ENCODE results near the gene CPNE2. TPM values are rescaled to one million over a fixed set of nuclear protein-coding genes. Genes with fewer than 3 reads are reported as not detected.

Gene CPNE2
- total RNA-seq, 1 experiment from 2014 or later, result 43.4 TPM

GRCh38 chr16:57166451-57166850 lies 74.1 kb downstream of the CPNE2 start:
- no peaks in the 10 kb centered on the region for H3K4me1 ChIP-seq (ENCODE audit: control insufficient read depth, insufficient read depth, low read length)
- no peaks in the 10 kb centered on the region for H3K27me3 ChIP-seq (ENCODE audit: control insufficient read depth, insufficient read depth, low read length)
- TF ChIP-seq, protein P1, sequence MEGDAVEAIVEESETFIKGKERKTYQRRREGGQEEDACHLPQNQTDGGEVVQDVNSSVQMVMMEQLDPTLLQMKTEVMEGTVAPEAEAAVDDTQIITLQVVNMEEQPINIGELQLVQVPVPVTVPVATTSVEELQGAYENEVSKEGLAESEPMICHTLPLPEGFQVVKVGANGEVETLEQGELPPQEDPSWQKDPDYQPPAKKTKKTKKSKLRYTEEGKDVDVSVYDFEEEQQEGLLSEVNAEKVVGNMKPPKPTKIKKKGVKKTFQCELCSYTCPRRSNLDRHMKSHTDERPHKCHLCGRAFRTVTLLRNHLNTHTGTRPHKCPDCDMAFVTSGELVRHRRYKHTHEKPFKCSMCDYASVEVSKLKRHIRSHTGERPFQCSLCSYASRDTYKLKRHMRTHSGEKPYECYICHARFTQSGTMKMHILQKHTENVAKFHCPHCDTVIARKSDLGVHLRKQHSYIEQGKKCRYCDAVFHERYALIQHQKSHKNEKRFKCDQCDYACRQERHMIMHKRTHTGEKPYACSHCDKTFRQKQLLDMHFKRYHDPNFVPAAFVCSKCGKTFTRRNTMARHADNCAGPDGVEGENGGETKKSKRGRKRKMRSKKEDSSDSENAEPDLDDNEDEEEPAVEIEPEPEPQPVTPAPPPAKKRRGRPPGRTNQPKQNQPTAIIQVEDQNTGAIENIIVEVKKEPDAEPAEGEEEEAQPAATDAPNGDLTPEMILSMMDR (IDR thresholded peaks at IDR 0.05), result no peak
- TF ChIP-seq SIN3A (IDR thresholded peaks at IDR 0.05; ENCODE audit: borderline replicate concordance, insufficient read depth, low read depth, low read length) (no peak), POLR2AphosphoS5 (IDR thresholded peaks at IDR 0.05; ENCODE audit: low read depth, low read length) (no peak), TCF7L2 (IDR thresholded peaks at IDR 0.05; ENCODE audit: low read depth, low read length) (no peak)
- TF ChIP-seq, protein P2, sequence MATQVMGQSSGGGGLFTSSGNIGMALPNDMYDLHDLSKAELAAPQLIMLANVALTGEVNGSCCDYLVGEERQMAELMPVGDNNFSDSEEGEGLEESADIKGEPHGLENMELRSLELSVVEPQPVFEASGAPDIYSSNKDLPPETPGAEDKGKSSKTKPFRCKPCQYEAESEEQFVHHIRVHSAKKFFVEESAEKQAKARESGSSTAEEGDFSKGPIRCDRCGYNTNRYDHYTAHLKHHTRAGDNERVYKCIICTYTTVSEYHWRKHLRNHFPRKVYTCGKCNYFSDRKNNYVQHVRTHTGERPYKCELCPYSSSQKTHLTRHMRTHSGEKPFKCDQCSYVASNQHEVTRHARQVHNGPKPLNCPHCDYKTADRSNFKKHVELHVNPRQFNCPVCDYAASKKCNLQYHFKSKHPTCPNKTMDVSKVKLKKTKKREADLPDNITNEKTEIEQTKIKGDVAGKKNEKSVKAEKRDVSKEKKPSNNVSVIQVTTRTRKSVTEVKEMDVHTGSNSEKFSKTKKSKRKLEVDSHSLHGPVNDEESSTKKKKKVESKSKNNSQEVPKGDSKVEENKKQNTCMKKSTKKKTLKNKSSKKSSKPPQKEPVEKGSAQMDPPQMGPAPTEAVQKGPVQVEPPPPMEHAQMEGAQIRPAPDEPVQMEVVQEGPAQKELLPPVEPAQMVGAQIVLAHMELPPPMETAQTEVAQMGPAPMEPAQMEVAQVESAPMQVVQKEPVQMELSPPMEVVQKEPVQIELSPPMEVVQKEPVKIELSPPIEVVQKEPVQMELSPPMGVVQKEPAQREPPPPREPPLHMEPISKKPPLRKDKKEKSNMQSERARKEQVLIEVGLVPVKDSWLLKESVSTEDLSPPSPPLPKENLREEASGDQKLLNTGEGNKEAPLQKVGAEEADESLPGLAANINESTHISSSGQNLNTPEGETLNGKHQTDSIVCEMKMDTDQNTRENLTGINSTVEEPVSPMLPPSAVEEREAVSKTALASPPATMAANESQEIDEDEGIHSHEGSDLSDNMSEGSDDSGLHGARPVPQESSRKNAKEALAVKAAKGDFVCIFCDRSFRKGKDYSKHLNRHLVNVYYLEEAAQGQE (IDR thresholded peaks at IDR 0.05; ENCODE audit: insufficient read depth in 1 of 2, low read depth in 2 of 2, low read length in 1 of 2), result no peak
- H3K4me3 ChIP-seq (ENCODE audit: low read depth in 2 of 2, low read length in 2 of 2), result no peak overlapping the region
- CTCF ChIA-PET, result no interaction called here
- H3K36me3 ChIP-seq (ENCODE audit: control insufficient read depth, insufficient read depth, low read length), result peaks cover 14% of the 10 kb centered on the region
- no TSS peak for BruUV-seq (replicated peaks)
- POLR2A ChIA-PET, result no interaction called here
- no peaks in the 10 kb centered on the region for H3K9me3 ChIP-seq (ENCODE audit: control insufficient read depth, insufficient read depth, low read depth, low read length)
- ATAC-seq, result no peak
- no peak overlapping the region for H3K27ac ChIP-seq (ENCODE audit: low read length)
- in situ Hi-C loops (cut with HindIII; ENCODE audit: low pct_unique_long_range_greater_than_20kb, low sequenced_read_pairs), result no loop called here
- DNase-seq (ENCODE audit: low read depth, low spot score), result no peak
- intact Hi-C loops (cut with micrococcal nuclease; ENCODE audit: unreplicated experiment), result no loop called here

GRCh38 chr16:57166951-57167350 lies 74.6 kb downstream of the CPNE2 start:
- ChIA-PET POLR2A (no interaction called here), CTCF (no interaction called here)
- TF ChIP-seq TCF7L2 (IDR thresholded peaks at IDR 0.05; ENCODE audit: low read depth, low read length) (no peak), POLR2AphosphoS5 (IDR thresholded peaks at IDR 0.05; ENCODE audit: low read depth, low read length) (no peak), SIN3A (IDR thresholded peaks at IDR 0.05; ENCODE audit: borderline replicate concordance, insufficient read depth, low read depth, low read length) (no peak)
- TF ChIP-seq, protein P2 (IDR thresholded peaks at IDR 0.05; ENCODE audit: insufficient read depth in 1 of 2, low read depth in 2 of 2, low read length in 1 of 2), result no peak
- TF ChIP-seq, protein P1 (IDR thresholded peaks at IDR 0.05), result no peak
- no peaks in the 10 kb centered on the region for H3K4me1 ChIP-seq (ENCODE audit: control insufficient read depth, insufficient read depth, low read length)
- no peaks in the 10 kb centered on the region for H3K27me3 ChIP-seq (ENCODE audit: control insufficient read depth, insufficient read depth, low read length)
- H3K4me3 ChIP-seq (ENCODE audit: low read depth in 2 of 2, low read length in 2 of 2), result no peak overlapping the region
- ATAC-seq, result no peak
- H3K36me3 ChIP-seq (ENCODE audit: control insufficient read depth, insufficient read depth, low read length), result peaks cover 14% of the 10 kb centered on the region
- no TSS peak for BruUV-seq (replicated peaks)
- H3K9me3 ChIP-seq (ENCODE audit: control insufficient read depth, insufficient read depth, low read depth, low read length), result no peaks in the 10 kb centered on the region
- intact Hi-C loops (cut with micrococcal nuclease; ENCODE audit: unreplicated experiment), result no loop called here
- no peak for DNase-seq (ENCODE audit: low read depth, low spot score)
- H3K27ac ChIP-seq (ENCODE audit: low read length), result no peak overlapping the region
- in situ Hi-C loops (cut with HindIII; ENCODE audit: low pct_unique_long_range_greater_than_20kb, low sequenced_read_pairs), result no loop called here
